H1 (cell line): ENCODE measurements around the gene RAB11FIP3. TPM values are rescaled to one million over a fixed set of nuclear protein-coding genes. Genes with fewer than 3 reads are reported as not detected.

Experiments
- BCL11A ChIP-seq, 2 experiments: IDR thresholded peaks; one replicate each; pipeline ENCODE4 v1.6.1; 2011; ENCODE audit warnings: low read depth in 2 of 2, low read length in 2 of 2, mild to moderate bottlenecking in 2 of 2
- CHD2 ChIP-seq: IDR thresholded peaks from 2 replicates; pipeline ENCODE4 v1.6.1; 2012; ENCODE audit warnings: low read length, improper control_type of control experiment
- CREB1 ChIP-seq: IDR thresholded peaks from 2 replicates; pipeline ENCODE4 v1.6.1; 2012; ENCODE audit warnings: inconsistent platforms
- CTBP2 ChIP-seq: IDR thresholded peaks from 2 replicates; pipeline ENCODE4 v1.7.0; 2011; ENCODE audit warnings: borderline replicate concordance, mild to moderate bottlenecking, moderate library complexity, mixed read lengths, low read length; ENCODE audit not compliant: insufficient read depth, insufficient read length
- CTCF ChIP-seq, 3 experiments: IDR thresholded peaks; 1 replicate in 2 of 3; 2 replicates in 1 of 3; pipeline versions ENCODE4 v1.5.1 to v1.6.1; 2011; ENCODE audit warnings: low read length in 3 of 3, mild to moderate bottlenecking in 3 of 3, inconsistent platforms in 2 of 3, low read depth in 1 of 3, moderate library complexity in 1 of 3; ENCODE audit not compliant: insufficient read depth in 1 of 3; ENCODE audit errors: control extremely low read depth in 1 of 3
- RXRA ChIP-seq: IDR thresholded peaks from 2 replicates; pipeline ENCODE4 v1.6.1; 2011; ENCODE audit warnings: low read depth, mild to moderate bottlenecking, low read length, moderate library complexity; ENCODE audit not compliant: insufficient read depth
- TEAD4 ChIP-seq: IDR thresholded peaks from 2 replicates; pipeline ENCODE4 v1.6.1; 2012; ENCODE audit warnings: low read depth, low read length, inconsistent platforms, mixed read lengths
- polyA plus RNA-seq, 7 experiments: library from polyadenylated mRNA; depleted of rRNA in 3 of 7; stranded (reverse) in 5 of 7; unstranded in 2 of 7; fragments of >200 nt in 5 of 7; fragments of 200-250 nt in 2 of 7; gene quantifications; 1 replicate in 5 of 7; 2 replicates in 1 of 7; 4 replicates in 1 of 7; pipeline versions ENCODE4 v1.2.1 to v1.2.3, GENCODE V29; 2011 to 2013; ENCODE audit warnings: missing spikeins in 2 of 7, mixed read lengths in 2 of 7
- total RNA-seq: library from RNA; stranded (reverse); fragmentation: NEBNext Ultra II Directional; extraction: Animal tissue kit (Norgen Biotek cat#: 25700); gene quantifications from 2 replicates; pipeline ENCODE4 v1.2.1, GENCODE V29; 2021

RAB11FIP3 gene
- total and polyA plus RNA-seq, 2 of the 8 experiments (the other 6 are each of a cell fraction or from before 2014, with no cell fraction given) = 9.3 to 35.2 TPM

GRCh38 chr16:564690-565418 lies 139.4 kb downstream of the RAB11FIP3 start (continued):
- no peak for TF ChIP-seq TEAD4
- TF ChIP-seq BCL11A (IDR thresholded peaks at IDR 0.05; ENCODE audit: low read depth in 2 of 2, low read length in 2 of 2) = no peak
- no peak for TF ChIP-seq CTBP2
- TF ChIP-seq CTCF (IDR thresholded peaks at IDR 0.05; ENCODE audit: control extremely low read depth in 1 of 3, insufficient read depth in 1 of 3, low read depth in 1 of 3, low read length in 3 of 3) = no peak
- TF ChIP-seq CREB1 = no peak
- TF ChIP-seq CHD2 = no peak
- no peak for TF ChIP-seq RXRA
